ENCODE data around the gene DTX1. TPM values are rescaled to one million over a fixed set of nuclear protein-coding genes. Genes with fewer than 3 reads are reported as not detected.

Gene DTX1
- polyA plus RNA-seq, 4 donors, result 11.1 to 15.1 (median 13.0) TPM

DNA sequence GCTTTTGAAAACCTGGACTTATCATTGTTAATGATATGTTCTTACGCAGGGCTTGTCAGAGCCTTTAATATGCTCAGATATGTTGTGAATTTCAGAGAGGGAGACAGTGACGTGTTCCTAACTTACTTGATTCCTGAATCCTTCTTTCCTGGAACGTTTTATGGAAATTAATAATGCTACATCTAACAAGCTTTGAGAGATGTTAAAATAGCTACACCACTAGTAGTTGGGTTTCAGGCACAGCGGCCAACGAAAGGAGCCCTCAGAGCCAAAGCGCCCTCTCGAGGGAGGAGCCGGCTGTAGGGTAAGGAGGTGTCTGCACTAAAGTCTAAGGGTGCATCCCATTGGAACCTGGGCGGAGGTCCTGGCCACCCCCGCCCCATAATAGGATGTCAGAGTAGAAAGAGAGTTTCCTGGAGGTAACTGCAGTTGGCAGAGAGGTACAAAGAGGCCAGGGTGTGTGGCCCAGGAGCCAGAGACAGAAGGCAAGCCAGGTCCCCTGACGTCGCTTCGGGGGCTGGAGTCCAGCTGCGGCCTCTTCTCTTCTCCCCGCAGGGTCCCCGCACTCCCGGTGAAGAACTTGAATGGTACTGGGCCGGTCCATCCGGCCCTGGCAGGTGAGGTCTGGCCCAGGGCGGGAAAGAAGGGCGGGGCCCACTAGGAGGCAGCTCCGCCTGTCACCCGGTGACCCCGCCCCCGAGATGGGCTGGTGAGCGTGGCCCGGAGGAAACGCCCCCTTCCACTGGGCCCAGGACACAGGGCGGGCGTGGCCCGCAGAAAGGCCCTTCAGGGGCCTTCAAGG, 36.3 kb downstream of the DTX1 start:
- no peak for DNase-seq (ENCODE audit: low read depth in 4 of 4, low spot score in 3 of 4)

GRCh38 chr12:113093409-113094101, 37.0 kb downstream of the DTX1 start:
- no peak for DNase-seq (ENCODE audit: low read depth in 4 of 4, low spot score in 3 of 4)

- no peak for DNase-seq (ENCODE audit: low read depth in 4 of 4, low spot score in 3 of 4)
Observed at GRCh38 chr12:113094738-113095137, 38.2 kb downstream of the DTX1 start.

- no peak for DNase-seq (ENCODE audit: low read depth in 4 of 4, low spot score in 3 of 4)
Observed at GRCh38 chr12:113095405-113095804, 38.9 kb downstream of the DTX1 start.

- no peak for DNase-seq (ENCODE audit: low read depth in 4 of 4, low spot score in 3 of 4)
Observed at GRCh38 chr12:113096675-113097461, 40.3 kb downstream of the DTX1 start.

GRCh38 chr12:113097716-113098440, 41.3 kb downstream of the DTX1 start:
- DNase-seq (ENCODE audit: low read depth in 4 of 4, low spot score in 3 of 4), result no peak

GRCh38 chr12:113098441-113099028, 42.0 kb downstream of the DTX1 start:
- peak in 2 of 4 donors; percentile 62 to 72 for DNase-seq (ENCODE audit: low read depth in 4 of 4, low spot score in 3 of 4)

GRCh38 chr12:113099364-113099763, 42.8 kb downstream of the DTX1 start:
- no peak for DNase-seq (ENCODE audit: low read depth in 4 of 4, low spot score in 3 of 4)

- no peak for DNase-seq (ENCODE audit: low read depth in 4 of 4, low spot score in 3 of 4)
Observed at GRCh38 chr12:113099764-113100163, 43.2 kb downstream of the DTX1 start.

GRCh38 chr12:113101751-113102150, 45.2 kb downstream of the DTX1 start:
- no peak for DNase-seq (ENCODE audit: low read depth in 4 of 4, low spot score in 3 of 4)

DNA sequence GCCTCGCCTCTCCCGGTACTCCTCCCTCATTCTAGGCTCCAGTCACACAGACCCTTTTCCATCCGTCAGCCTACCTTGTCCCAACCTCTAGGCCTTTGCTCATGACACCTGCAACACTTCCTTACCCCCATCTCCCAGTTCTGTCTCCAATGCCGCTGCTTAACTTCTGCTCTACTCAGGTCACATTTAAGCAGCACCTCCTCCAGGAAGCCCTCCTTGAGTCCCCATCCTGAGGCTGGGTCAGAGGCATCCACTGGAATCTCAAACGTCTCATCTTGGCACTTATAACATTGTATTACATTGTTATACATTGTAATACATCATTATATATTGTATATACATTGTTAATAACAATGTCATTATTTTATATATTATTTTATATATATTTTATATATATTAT, 46.3 kb downstream of the DTX1 start:
- no peak for DNase-seq (ENCODE audit: low read depth in 4 of 4, low spot score in 3 of 4)

GRCh38 chr12:113103756-113104450, 47.4 kb downstream of the DTX1 start:
- DNase-seq (ENCODE audit: low read depth in 4 of 4, low spot score in 3 of 4), result peak in 1 of 4 donors; percentile 37

DNA sequence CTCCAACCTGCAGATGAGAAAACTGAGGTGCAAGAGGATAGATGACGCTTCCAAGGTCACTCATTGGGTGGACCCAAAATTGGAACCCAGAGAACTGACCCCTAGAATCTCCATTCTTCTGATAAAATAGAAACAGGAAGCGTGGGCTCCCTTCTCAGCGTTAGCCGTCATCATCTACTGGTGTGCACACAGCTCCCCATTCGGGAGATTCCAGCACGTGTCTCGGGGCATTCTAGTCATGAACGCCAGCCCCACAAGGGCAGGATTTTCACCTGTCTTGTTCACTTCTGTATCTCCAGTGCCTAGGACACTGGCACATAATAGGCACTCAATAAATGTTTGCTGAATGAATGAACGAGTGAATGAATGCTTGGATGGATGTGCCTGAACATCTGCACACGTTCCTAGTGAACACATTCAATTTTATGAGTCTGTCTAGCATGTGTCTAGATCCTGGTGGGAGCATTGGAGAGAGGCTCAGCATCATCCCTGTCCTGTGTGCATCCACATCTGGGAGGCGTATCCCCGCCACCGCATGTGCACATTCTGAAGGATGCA, 48.5 kb downstream of the DTX1 start:
- no peak for DNase-seq (ENCODE audit: low read depth in 4 of 4, low spot score in 3 of 4)

DNA sequence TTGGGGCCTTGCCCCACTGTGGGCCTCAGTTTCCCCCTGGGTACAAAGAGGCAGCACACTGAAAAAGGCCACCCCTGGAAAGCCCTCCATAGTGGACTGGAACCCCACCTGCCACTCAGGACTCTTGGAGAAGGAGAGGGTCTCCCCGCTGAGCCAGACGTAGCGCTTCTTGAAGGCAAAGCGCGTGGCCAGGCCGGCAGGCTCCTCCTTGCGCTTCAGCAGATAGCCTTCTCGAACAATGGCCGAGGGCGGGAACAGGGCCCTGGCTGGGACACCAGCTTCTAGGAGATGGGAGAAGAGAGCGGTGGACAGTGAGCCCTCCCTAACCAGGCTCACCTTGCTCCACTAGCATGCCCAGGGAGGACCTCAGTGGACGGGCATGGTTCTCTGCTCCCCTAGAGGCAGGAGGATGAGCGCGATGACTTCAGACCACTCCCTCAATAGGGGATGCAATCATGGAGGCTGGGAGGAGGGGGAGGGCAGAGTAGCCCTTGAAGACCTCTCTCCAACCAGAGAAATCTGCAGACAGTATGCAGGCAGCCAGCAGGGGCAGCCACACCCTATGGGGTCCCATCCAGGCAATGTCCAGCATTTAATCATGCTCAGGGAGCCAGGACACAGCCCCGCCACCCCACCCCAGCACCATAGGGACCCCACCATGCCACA, 49.2 kb downstream of the DTX1 start:
- DNase-seq (ENCODE audit: low read depth in 4 of 4, low spot score in 3 of 4), result no peak

DNA sequence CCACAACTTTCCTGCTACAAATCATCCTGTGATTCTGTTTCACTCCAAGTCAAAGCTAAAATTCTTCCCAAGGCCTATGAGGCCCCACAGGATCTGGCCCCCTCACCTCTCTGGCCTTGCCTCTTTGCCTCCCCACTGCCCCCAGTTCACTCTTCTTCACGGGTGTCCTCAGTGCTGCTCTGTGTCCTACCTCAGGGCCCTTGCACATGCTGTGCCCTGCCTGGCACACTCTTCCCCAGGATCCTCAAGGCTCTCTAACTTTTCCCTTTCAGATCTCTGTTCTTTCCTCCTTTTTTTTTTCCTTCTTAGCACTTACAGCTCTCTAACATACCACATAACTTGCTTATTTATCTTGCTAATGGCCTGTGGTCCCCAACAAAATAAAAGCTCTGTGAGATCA, 49.8 kb downstream of the DTX1 start:
- DNase-seq (ENCODE audit: low read depth in 4 of 4, low spot score in 3 of 4), result no peak

- no peak for DNase-seq (ENCODE audit: low read depth in 4 of 4, low spot score in 3 of 4)
Observed at GRCh38 chr12:113108308-113108707, 51.8 kb downstream of the DTX1 start.

DNA sequence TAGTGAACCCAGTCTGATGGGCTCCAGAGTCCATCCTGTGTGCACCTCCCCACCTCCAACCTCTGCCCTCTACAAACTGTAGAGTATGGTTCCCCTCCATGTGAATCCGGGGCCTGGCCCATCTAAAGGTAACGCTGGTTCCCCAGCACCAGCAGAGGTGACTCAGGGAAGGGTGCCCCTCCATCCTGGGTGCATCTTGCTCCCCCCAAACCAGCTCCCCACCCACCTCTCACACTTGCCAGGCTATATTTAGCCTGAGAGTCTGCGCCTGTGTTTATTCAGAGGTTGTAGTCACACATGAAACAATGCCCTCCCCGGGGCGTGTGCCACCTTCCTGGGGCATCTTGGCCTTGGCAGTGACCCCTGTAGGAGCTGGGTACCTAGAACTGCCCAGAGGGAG, 52.8 kb downstream of the DTX1 start:
- DNase-seq (ENCODE audit: low read depth in 4 of 4, low spot score in 3 of 4), result no peak

- no peak for DNase-seq (ENCODE audit: low read depth in 4 of 4, low spot score in 3 of 4)
Observed at GRCh38 chr12:113109872-113110599, 53.5 kb downstream of the DTX1 start.

All from right renal pelvis (tissue), 4 donors.